GM18502 (cell line): ENCODE data around the gene KLKB1.
"Not testable (repeated sequence)": the region's sequence is repeated elsewhere in the genome, so short reads cannot be mapped to it uniquely, and the experiment has no call there.

Experiments used
- ATAC-seq: cut with Tn5 transposase; IDR thresholded peaks from one replicate; pipeline ENCODE4 v1.9.1; 2021; ENCODE audit warnings: mild to moderate bottlenecking; ENCODE audit not compliant: unreplicated experiment, poor library complexity

KLKB1 gene

DNA sequence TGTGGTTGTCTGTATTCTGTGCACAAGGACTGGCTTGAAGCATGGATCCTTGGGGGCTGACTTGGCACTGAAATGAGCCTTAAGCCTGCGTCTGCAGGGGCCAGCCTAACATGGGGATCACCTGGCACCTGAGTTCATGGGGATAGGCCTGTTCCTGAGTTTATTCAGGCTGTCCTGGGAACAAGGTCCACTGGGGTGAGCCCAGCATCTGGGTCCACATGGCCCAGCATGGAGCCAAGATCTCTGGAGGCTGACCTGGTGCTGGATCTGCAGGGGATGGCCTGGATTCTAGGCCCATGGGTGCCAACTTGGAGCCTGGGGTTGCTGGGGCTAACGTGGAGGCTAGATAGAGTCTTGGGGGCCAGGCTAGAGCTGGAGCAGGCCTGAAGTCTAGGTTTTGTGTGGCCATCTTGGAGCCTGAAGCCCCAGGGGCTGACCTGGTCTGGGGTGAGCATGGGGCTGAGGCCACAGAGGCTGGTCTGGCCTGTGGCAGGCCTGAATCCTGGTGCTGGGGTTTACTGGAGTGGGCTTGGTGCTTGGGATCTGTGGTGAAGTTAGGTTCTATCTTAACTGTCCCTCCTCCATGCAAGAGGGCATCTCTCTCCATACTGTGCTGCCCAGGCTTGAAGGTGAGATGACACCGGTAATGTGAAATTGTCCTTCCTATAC is 652 bp upstream of the KLKB1 start:
- no peak for ATAC-seq

DNA sequence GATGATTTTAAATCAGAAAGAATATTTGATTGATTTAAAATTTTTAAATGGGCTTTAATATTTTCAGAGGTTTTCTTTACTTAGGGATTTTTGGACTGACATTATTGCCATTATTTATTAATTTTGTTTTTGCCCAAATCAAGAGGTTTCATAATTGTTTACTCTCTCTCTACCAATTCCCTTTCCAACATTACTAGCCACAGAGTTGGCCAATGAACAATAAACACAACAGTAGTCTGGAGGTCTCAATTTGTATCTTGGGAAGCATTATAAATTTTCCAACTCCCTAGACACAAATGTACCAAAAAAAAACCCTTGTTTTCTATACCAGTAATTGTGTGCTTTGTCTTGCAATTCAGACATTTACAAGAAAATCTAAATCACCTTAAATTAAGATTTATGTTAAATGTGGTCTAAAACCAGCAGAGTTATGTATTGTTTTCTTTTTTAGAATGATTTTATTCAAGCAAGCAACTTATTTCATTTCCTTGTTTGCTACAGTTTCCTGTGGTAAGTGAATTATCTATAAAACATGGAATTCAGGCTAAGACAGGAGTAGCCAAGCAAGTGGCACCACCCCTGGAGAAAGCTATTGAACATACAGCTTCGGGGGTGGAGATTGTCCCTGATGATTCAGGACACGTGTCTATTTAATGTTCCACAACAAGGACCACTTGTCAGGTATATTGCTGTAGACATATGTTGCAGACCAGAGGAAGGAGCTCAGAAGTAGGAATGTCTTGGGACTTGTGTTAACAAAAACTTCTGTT is 622 bp downstream of the KLKB1 start:
- no peak for ATAC-seq

DNA sequence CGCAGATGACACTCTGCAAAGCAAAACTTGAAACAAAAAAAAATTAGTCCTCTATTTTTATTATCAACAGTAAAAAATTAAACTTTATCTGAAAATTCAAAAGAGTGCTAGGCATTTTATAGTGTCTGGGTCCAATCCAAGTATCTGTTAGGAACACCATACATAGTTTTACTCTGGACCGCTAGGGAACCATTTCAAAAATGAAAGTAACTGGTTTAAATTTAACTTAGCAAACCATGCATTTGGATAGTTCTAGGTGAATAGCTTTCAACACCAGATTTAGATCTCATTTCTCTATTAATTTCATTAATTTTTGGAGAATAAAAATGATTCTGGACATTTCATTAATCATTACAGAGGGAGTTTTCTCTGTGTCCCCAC is 1.2 kb downstream of the KLKB1 start:
- ATAC-seq: no peak

DNA sequence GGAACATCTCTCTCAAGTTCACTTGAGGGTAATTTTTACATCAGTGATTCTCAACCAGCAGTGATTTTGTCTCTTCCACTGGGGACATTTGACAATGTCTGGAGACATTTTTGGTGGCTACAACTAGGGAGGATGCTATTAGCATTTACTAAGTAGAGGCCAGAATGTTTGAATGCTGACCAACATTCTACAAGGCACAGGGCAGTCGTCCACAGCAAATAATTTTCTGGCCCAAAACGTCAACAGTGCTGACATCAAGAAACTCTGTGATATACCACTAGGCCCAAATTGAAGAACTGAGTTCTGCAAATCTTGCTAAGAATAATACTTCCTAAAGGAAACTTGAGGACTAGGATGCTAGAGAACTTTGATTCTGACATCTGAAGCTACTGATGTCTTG is 7.1 kb downstream of the KLKB1 start:
- no peak for ATAC-seq

DNA sequence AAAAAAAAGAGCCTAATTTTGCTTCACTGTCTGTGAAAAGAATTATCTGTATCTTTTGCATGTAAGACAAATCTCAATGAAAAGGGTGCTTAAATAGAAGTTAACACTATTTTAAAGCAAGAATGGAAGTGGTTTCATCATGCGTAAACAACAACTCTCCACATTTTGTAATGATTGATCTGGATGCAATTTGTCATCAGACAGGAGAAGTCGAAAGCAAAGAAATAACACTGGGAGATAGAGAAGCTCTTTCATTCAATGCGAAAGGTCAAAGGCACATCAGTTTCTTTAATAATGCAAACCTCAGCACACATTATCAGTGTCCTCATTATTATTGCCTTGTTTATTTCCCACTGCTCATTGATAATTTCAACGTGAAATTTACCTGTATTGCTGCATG is 8.8 kb downstream of the KLKB1 start:
- no peak for ATAC-seq

DNA sequence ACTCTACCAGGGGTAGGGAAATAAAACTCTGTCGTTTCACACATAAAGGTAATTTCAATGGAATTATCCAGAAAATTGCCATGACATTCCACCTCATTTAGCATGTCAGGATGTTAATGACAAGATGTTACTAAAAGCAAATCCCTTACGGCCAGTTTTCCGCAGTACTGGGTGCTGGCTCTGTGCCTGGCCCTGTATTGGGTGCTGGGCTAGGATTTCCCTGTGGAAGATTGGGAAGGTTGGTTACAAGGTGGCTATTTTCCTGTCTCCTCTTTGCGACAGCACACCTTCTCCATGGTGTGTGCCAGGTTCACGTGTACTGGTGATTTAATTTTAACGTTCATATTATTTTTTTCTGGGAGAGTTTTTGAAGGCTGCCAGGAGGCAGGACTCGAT is 13.1 kb downstream of the KLKB1 start:
- ATAC-seq: no peak

DNA sequence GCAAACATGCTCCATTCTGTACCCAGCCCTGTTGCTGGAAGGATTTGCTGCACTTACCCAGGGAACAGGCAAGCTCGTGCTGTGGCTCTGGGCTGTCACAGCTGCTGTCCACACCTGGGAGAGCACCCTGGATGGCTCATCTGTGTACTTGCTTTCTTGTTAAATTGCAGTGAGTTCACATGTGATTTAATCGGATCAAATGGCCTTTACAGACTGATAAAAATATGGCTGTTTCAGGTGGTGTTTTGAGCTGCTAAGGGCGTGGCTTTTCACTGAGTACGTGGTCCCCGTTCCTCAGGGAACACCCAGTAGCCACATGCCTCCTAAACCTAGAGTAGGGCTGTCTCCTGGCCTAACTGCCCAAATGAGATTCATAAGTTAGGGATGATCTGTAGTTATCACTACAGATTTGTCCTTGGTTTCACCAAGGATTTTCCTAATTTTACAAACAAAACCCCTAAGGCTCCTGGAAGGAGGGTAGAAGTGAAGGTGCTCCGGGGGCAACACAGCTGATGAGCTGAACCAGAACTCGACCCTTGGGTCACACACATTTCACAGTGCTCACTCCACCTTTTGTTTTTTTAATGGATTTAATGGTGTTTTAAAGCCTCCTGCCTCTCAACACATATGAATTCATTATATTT is 13.7 kb downstream of the KLKB1 start:
- ATAC-seq: no peak

DNA sequence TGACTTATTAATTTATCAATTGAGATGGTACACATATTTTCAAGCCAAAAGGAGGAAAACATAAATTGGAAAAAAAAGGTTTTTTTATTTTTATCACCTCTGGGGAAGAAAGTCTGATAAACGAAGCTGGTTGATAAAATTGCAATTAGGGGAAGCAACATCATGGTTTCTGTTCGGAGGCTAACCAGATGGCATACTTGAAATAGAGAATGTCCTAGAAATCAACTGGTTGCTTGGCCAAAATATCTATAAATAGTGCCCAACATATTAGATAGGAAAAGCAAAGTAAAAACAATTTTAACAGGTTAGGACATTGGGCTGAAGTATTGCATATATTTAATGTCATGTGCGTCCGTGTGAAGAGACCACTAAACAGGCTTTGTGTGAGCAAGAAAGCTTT is 14.3 kb downstream of the KLKB1 start:
- no peak for ATAC-seq

DNA sequence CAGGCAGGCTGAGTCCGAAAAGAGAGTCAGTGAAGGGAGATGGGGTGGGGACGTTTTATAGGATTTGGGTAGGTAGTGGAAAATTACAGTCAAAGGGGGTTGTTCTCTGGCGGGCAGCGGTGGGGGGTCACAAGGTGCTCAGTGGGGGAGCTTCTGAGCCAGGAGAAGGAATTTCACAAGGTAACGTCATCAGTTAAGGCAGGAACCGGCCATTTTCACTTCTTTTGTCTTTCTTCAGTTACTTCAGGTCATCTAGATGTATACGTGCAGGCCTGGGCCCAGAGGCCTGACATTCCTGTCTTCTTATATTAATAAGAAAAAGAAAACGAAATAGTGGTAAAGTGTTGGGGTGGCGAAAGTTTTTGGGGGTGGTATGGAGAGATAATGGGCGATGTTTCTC is 14.7 kb downstream of the KLKB1 start:
- ATAC-seq: not testable (repeated sequence)

DNA sequence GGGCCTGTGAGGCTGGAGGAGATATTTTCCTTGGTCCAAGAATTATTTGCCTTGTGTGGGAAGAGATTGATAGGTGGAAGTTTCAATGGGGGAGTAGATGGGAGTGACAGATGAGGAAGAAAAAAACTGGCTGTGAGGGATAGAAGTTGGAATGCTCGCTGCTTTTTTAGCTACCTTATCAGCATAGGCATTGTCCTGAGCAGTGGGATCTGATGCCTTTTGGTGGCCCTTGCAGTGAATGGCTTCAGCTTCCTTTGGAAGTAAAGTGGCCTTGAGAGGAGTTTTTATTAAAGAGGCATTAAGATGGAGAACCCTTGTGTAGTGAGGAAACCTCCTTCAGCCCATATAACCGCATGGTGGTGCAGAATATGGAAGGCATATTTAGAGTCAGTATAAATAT is 16.0 kb downstream of the KLKB1 start:
- ATAC-seq: no peak

DNA sequence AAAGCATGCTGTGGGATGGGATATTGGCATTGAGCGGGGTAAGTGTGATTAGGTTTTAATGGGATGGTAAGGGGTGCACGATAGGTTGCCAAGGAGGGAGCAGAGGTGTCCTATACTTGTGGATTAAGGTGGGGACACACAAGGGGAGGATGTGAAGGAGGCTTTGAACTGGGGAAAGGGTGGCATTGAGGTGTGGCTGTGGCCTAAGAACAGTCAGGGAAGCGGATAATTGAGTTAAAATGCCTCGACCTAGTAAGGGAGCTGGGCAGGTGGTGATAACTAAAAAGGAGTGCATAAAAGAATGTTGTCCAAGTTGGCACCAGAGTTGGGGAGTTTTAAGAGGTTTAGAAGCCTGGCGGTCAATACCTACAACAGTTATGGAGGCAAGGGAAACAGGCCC is 17.5 kb downstream of the KLKB1 start:
- ATAC-seq: no peak

DNA sequence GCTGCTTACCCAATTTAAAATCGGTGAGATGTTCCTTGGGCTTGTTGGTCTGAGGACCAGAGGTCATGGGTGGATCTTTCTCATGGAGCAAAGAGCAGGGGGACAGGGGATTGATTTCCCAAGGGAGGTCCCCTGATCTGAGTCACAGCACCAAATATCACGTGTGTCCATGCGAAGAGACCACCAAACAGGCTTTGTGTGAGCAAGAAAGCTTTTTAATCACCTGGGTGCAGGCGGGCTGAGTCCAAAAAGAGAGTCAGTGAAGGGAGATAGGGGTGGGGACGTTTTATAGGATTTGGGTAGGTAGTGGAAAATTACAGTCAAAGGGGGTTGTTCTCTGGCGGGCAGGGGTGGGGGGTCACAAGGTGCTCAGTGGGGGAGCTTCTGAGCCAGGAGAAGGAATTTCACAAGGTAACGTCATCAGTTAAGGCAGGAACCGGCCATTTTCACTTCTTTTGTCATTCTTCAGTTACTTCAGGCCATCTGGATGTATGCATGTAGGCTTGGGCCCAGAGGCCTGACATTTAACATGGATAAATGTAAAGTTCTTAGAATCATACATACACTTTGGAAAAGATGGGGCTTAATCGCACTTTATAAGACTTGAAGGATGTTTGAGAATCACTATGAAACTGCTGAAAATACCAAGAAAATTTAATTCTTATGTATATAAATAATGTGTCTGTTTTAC is 19.9 kb downstream of the KLKB1 start:
- ATAC-seq: not testable (repeated sequence)

DNA sequence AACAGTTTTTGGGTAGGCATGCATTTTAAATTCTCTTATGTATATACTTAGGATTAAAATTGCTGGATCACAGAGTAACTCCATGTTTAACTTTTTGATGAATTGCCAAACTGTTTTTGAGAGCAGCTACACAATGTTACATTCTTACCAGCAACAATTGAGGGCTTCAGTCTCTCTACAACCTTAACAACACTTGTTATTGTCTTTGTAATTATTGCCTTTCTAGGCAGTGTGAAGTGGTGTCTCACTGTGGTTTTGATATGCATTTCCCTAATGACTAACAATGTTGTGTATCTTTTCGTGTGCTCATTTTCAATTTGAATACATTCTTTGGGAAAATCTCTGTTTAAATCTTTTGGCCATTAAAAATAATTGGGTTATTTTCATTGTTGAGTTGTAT is 21.3 kb downstream of the KLKB1 start:
- no peak for ATAC-seq

DNA sequence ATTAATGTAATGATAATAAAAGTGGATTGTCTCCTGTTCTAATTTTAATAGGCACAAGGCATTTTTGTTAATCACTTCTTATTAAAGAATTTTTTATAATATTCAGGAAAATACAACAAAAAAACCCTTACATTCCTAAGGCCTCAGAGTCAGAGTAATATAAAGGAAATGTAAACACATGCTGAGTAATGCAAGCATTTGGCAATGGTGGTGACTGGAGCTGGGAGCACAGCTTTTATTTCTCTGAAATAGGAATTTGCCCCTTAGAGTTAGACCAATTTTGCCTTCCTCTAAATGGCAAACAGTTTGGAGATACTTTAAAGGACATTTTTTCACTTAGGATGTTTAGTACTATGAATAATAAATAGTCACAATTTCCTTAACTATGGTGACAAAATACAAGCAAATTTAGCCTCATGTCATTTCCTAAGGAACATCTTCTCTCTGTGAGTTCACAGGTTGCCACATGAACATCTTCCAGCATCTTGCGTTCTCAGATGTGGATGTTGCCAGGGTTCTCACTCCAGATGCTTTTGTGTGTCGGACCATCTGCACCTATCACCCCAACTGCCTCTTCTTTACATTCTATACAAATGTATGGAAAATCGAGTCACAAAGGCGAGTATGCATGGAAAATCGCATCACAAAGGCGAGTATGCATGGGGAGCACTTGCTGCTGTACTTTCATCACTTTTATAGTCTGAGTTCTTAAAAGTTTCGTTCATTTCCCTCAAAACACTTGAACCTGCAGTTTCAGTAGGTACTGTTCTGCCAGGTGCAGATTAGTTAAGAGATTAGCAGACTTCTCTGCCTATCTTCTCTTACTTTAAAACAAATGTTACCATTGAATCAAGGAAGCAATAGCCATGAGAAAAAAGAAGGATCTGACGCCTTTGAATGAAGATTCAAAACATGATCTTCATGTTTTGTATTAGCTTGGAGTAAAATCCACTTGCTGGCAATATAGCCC is 22.8 kb downstream of the KLKB1 start:
- ATAC-seq: no peak

DNA sequence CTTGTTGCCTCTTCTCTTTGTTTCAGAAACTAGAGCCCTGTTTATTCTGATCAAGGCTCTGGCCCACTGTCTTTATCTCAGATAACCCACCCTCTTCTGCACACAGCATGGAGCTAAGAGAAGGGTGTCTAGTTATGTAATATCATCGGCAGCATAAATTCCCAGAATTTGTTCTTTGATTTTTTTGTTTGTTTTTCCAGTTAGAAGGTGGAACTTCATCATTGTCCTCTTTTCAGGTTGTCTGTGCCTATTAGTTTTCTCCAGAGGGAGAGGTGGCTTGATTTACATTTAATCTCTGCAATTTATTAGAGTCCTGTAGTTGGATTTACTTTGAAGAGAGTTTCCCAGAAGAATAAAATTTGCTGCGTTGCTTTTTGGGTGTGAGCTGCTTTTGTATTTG is 23.5 kb downstream of the KLKB1 start:
- ATAC-seq: no peak

DNA sequence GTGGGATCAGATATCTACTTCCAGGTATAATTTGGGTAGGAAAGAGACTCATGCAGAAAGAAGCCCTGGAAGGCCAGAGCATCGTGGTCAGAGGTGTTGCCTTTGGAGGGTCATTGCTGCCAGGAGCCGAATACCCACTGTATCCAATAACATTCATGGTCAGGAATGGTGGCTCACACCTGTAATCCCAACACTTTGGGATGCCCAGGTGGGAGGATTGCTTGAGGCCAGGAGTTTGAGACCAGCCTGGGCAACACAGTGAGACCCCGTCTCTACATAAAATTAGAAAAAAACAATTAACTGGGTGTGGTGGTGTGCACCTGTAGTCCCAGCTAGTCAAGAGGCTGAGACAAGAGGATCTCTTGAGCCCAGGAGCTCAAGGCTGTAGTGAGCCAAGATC is 27.8 kb downstream of the KLKB1 start:
- ATAC-seq: no peak

DNA sequence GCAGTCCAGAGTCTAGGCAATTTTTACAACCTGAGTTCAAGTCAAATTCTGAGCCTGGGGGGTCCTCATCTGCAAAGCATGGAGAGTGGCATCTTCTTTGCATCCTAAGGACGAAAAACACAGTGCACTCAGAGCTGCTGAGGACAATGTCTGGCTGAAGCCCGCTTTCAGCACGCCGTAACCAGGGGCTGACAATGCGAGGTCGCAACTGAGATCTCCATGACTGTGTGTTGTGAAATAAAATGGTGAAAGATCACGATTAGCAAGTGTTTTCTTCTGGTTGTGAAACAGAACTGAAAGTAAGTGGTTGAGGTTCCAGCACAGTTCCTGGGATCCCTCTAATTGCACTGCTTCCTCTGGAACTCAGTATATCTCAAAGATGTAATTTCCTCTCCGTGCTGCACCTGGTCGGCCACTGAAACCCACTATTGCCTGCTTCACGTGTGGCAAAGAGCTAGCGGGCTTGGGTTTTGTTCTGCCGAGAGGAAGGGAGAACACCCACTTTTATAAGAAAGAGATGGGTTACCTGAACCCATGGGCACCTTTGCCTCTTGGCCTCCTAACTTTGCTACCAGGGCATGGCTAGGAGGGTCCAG is 31.0 kb downstream of the KLKB1 start:
- no peak for ATAC-seq

DNA sequence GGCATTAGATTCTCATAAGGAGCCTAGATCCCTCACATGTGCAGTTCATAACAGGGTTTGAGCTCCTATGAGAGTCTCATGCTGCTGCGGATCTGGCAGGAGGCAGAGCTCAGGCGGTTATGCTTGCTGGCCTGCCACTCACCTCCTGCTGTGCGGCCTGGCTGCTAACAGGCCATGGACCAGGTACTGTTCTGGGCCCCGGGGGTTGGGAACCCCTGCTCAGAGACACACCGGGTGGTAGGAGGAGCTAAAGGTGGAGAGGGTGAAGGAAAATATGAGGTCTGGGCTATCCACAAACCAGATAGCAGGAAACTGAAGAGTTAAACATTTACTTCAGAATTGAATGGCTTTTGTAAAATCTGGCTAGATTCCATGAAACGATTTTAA is 32.8 kb downstream of the KLKB1 start:
- ATAC-seq: no peak
